Measurements from ENCODE around the gene SLC25A3. TPM values are rescaled to one million over a fixed set of nuclear protein-coding genes. Genes with fewer than 3 reads are reported as not detected.
"Not testable (repeated sequence)": the region's sequence is repeated elsewhere in the genome, so short reads cannot be mapped to it uniquely, and the experiment has no call there.

The SLC25A3 gene
- total and polyA plus RNA-seq, 7 donors, result 525 to 872 (median 638) TPM

DNA sequence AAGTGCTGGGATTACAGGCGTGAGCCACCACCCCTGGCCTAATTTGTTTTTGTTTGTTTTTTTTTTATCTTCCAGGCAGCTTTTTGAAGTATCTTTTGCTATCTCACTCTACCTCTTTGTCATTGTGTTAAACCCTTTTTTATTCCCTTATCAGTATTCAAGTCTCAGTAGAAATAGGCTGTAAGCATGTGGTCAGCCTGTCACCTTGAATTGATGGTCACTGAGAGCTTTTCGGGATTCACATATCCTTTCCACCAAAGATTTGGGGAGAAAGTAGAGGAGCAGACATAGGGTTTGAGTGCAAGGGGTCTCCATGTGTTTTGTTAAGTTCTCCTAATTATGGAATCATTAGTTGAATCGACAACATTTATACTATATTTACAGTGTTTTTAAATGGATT, 41.7 kb upstream of the SLC25A3 start:
- H3K9me3 ChIP-seq, result no peaks in the 10 kb centered on the region
- no peaks in the 10 kb centered on the region for H3K27me3 ChIP-seq
- intact Hi-C loops (cut with DNase I), result no loop called here
- no peaks in the 10 kb centered on the region for H3K4me1 ChIP-seq
- H3K27ac ChIP-seq, result no peak overlapping the region
- H3K4me3 ChIP-seq, result no peak overlapping the region
- DNase-seq, result no peak
- peaks cover 0 to 43% (median 5%) of the 10 kb centered on the region in 4 donors for H3K36me3 ChIP-seq
- 97% methylated on average over 3 of the region's 3 CpGs for WGBS, 2 donors
- no peak for TF ChIP-seq POLR2A (IDR thresholded peaks at IDR 0.05)
- no peak for TF ChIP-seq POLR2AphosphoS5 (IDR thresholded peaks at IDR 0.05)
- TF ChIP-seq EP300 (IDR thresholded peaks at IDR 0.05), result no peak
- TF ChIP-seq, protein P1, sequence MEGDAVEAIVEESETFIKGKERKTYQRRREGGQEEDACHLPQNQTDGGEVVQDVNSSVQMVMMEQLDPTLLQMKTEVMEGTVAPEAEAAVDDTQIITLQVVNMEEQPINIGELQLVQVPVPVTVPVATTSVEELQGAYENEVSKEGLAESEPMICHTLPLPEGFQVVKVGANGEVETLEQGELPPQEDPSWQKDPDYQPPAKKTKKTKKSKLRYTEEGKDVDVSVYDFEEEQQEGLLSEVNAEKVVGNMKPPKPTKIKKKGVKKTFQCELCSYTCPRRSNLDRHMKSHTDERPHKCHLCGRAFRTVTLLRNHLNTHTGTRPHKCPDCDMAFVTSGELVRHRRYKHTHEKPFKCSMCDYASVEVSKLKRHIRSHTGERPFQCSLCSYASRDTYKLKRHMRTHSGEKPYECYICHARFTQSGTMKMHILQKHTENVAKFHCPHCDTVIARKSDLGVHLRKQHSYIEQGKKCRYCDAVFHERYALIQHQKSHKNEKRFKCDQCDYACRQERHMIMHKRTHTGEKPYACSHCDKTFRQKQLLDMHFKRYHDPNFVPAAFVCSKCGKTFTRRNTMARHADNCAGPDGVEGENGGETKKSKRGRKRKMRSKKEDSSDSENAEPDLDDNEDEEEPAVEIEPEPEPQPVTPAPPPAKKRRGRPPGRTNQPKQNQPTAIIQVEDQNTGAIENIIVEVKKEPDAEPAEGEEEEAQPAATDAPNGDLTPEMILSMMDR (IDR thresholded peaks at IDR 0.05), result no peak

DNA sequence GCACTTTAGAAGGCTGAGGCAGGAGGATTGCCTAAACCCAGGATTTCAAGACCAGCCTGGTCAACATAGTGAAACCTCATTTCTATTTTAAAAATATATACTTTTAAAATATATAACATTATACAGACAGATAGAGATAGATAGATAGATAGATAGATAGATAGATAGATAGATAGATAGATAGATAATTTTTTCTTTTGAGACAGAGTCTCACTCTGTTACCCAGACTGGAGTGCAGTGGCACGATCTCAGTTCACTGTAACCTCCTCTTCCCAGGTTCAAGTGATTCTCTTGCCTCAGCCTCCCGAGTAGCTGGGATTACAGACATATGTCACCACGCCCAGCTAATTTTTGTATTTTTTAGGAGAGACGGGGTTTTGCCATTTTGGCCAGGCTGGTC, 35.4 kb upstream of the SLC25A3 start:
- intact Hi-C loops (cut with DNase I); H3K9me3 ChIP-seq; H3K4me3 ChIP-seq; H3K27me3 ChIP-seq; H3K27ac ChIP-seq; DNase-seq; H3K36me3 ChIP-seq; H3K4me1 ChIP-seq: not testable (repeated sequence)
- 78 to 90% methylated on average over 4 of the region's 4 CpGs for WGBS, 2 donors

DNA sequence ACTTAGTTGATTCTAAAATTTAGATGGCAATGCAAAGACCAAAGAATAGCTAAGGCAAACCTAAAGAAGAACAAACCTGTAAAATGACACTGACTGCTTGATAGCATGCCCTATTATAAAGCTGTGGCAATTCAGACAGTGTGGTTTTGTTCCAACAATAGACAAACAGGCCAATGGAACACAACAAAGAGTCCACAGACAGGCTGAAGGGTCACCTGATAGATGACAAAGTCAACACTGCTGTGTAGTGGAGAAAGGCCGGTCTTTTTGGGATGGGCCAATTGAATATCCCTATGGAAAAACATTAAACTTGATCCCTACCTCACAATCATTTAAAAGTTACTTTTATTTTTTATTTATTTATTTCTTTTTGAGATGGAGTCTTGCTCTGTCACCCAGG, 33.8 kb upstream of the SLC25A3 start:
- intact Hi-C loops (cut with DNase I), result no loop called here

DNA sequence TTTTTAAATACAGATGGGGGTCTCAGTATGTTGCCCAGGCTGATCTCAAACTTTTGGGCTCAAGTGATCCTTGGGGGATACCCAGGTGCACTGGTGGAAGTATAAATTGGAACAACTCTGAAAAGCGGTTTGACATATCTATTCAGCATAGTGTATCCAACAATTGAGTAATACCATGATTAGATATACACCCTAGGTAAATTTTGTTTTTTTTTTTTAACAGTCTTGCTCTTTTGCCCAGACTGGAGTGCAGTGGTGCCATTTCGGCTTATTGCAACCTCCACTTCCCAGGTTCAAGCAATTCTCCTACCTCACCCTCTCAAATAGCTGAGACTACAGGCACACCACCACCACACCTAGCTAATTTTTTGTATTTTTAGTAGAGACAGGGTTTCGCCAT, 31.6 kb upstream of the SLC25A3 start:
- 90 to 95% methylated on average over 3 of the region's 3 CpGs for WGBS, 2 donors
- TF ChIP-seq POLR2AphosphoS5 (IDR thresholded peaks at IDR 0.05) (no peak), POLR2A (IDR thresholded peaks at IDR 0.05) (no peak), EP300 (IDR thresholded peaks at IDR 0.05) (no peak)
- TF ChIP-seq, protein P1 (IDR thresholded peaks at IDR 0.05), result no peak
- intact Hi-C loops (cut with DNase I), result no loop called here
- H3K4me3 ChIP-seq, result no peak overlapping the region
- H3K27ac ChIP-seq, result no peak overlapping the region
- H3K27me3 ChIP-seq, result no peaks in the 10 kb centered on the region
- H3K9me3 ChIP-seq, result no peaks in the 10 kb centered on the region
- H3K4me1 ChIP-seq, result peaks cover 0 to 5% (median 0%) of the 10 kb centered on the region in 4 donors
- DNase-seq, result no peak
- no peaks in the 10 kb centered on the region for H3K36me3 ChIP-seq

More for the DNA sequence above, 33.8 kb upstream of the SLC25A3 start:
- 0 to 89% methylated on average over 1 of the region's 1 CpG for WGBS, 2 donors
- H3K36me3 ChIP-seq, result no peaks in the 10 kb centered on the region
- TF ChIP-seq, protein P1 (IDR thresholded peaks at IDR 0.05), result no peak
- no peak for TF ChIP-seq POLR2AphosphoS5 (IDR thresholded peaks at IDR 0.05)
- TF ChIP-seq EP300 (IDR thresholded peaks at IDR 0.05), result no peak
- H3K4me3 ChIP-seq, result no peak overlapping the region
- H3K4me1 ChIP-seq, result no peaks in the 10 kb centered on the region
- H3K9me3 ChIP-seq, result no peaks in the 10 kb centered on the region
- no peak overlapping the region for H3K27ac ChIP-seq
- DNase-seq, result no peak
- H3K27me3 ChIP-seq, result no peaks in the 10 kb centered on the region

DNA sequence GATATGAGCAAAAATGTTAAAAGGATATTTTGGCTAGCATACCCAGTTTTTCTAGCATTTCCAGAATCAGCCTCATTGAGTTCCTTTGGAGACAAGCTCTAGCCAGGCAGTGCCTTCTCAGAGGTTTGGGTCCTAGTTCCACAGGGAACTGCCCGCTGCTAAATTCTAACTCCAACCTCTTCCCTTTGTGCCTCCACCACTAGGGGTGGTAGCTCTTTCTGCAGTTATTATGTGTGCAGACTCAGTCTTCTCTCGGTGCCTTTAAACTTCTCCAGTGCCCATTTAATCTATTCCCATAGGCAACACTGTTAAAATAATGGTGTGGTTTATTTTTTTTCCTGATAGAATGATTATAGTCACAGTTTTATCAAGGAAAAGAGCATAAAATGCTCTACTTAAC, 21.5 kb upstream of the SLC25A3 start:
- Histone ChIP-seq H3K27me3 (no peaks in the 10 kb centered on the region), H3K27ac (no peak overlapping the region), H3K9me3 (no peaks in the 10 kb centered on the region), H3K4me3 (no peak overlapping the region), H3K4me1 (peaks cover 0 to 2% (median 0%) of the 10 kb centered on the region in 4 donors), H3K36me3 (no peaks in the 10 kb centered on the region)
- no peak for DNase-seq
- WGBS, 2 donors, result 81 to 88% methylated on average over 2 of the region's 2 CpGs
- intact Hi-C loops (cut with DNase I), result no loop called here
- TF ChIP-seq, protein P1 (IDR thresholded peaks at IDR 0.05), result no peak
- TF ChIP-seq POLR2A (IDR thresholded peaks at IDR 0.05) (no peak), POLR2AphosphoS5 (IDR thresholded peaks at IDR 0.05) (no peak), EP300 (IDR thresholded peaks at IDR 0.05) (no peak)

All from sigmoid colon (tissue), 7 donors.